Measurements from ENCODE around the gene KMO.

DNA sequence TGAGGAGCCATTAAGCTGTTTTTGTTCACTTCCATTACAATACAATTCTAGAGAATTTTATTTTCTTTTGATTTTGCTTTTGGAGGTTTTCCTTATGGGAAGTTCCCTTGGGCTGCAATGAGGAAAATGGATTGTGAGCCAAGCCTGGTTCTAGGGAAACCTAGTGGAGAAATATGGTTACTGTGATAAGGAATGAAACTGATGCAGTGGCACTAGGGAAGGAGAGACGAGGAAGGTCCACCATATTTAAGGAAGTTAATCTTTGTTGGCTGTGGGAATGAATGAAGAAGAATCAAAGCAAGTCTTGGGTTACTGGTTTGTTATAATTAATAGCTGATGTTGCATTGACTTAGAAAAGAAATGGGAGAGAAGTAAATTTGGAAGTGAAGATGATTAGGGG, 79.6 kb downstream of the KMO start:
- TF ChIP-seq POLR2AphosphoS5 (IDR thresholded peaks at IDR 0.05; ENCODE audit: low read depth, low read length) (no peak), POLR2A (IDR thresholded peaks at IDR 0.05; ENCODE audit: low read depth, low read length) (no peak)

Data from GM12892 (cell line).